ENCODE data around the gene PTGIS. TPM values are rescaled to one million over a fixed set of nuclear protein-coding genes. Genes with fewer than 3 reads are reported as not detected.
A peak's percentile ranks its signal among the peaks of the same experiment; 100 is the strongest.

The PTGIS gene
- total RNA-seq, 6 experiments from 2014 or later: 0.05 TPM; not detected in 5

- Mint-ChIP-seq H3K4me1 (ENCODE audit: low read depth) (peaks cover 42% of the 10 kb centered on the region), H3K27me3 (ENCODE audit: insufficient read depth) (peaks cover 23% of the 10 kb centered on the region), H3K36me3 (ENCODE audit: low read depth) (no peaks in the 10 kb centered on the region), H3K27ac (peak overlapping the region; percentile 53), H3K4me3 (no peak overlapping the region), H3K9me3 (no peaks in the 10 kb centered on the region)
- TF ChIP-seq, protein P1, sequence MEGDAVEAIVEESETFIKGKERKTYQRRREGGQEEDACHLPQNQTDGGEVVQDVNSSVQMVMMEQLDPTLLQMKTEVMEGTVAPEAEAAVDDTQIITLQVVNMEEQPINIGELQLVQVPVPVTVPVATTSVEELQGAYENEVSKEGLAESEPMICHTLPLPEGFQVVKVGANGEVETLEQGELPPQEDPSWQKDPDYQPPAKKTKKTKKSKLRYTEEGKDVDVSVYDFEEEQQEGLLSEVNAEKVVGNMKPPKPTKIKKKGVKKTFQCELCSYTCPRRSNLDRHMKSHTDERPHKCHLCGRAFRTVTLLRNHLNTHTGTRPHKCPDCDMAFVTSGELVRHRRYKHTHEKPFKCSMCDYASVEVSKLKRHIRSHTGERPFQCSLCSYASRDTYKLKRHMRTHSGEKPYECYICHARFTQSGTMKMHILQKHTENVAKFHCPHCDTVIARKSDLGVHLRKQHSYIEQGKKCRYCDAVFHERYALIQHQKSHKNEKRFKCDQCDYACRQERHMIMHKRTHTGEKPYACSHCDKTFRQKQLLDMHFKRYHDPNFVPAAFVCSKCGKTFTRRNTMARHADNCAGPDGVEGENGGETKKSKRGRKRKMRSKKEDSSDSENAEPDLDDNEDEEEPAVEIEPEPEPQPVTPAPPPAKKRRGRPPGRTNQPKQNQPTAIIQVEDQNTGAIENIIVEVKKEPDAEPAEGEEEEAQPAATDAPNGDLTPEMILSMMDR (IDR thresholded peaks at IDR 0.05): no peak
- DNase-seq: peak; percentile 36
Measured at GRCh38 chr20:49594143-49594930, 26.4 kb upstream of the PTGIS start.

GRCh38 chr20:49593466-49594142 lies 25.7 kb upstream of the PTGIS start:
- Mint-ChIP-seq H3K27me3 (ENCODE audit: insufficient read depth) (peaks cover 27% of the 10 kb centered on the region), H3K4me3 (no peak overlapping the region), H3K27ac (peak overlapping the region; percentile 53), H3K36me3 (ENCODE audit: low read depth) (no peaks in the 10 kb centered on the region), H3K9me3 (no peaks in the 10 kb centered on the region), H3K4me1 (ENCODE audit: low read depth) (peaks cover 46% of the 10 kb centered on the region)
- no peak for DNase-seq
- TF ChIP-seq, protein P1 (IDR thresholded peaks at IDR 0.05): no peak

DNA sequence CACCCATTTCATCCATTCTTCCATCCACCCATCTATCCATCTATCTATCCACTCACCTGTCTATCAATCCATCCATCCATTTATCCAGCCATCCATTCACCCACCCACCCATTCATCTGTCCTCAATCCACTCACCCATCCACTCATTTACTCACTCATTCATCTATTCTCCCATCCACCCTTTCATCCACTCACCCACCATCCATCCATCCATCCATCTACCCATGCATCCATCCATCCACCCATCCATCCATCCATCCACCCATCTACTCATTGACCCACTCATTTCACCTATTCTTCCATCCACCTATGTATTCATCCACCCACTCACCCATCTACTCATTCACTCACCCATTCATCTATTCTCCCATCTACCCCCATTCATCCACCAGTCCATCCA lies 24.2 kb upstream of the PTGIS start:
- DNase-seq: no peak
- H3K9me3 Mint-ChIP-seq: no peaks in the 10 kb centered on the region
- no peaks in the 10 kb centered on the region for H3K36me3 Mint-ChIP-seq (ENCODE audit: low read depth)
- H3K4me1 Mint-ChIP-seq (ENCODE audit: low read depth): peaks cover 59% of the 10 kb centered on the region
- H3K27me3 Mint-ChIP-seq (ENCODE audit: insufficient read depth): peaks cover 32% of the 10 kb centered on the region
- H3K4me3 Mint-ChIP-seq: no peak overlapping the region
- no peak overlapping the region for H3K27ac Mint-ChIP-seq
- TF ChIP-seq, protein P1 (IDR thresholded peaks at IDR 0.05): no peak

DNA sequence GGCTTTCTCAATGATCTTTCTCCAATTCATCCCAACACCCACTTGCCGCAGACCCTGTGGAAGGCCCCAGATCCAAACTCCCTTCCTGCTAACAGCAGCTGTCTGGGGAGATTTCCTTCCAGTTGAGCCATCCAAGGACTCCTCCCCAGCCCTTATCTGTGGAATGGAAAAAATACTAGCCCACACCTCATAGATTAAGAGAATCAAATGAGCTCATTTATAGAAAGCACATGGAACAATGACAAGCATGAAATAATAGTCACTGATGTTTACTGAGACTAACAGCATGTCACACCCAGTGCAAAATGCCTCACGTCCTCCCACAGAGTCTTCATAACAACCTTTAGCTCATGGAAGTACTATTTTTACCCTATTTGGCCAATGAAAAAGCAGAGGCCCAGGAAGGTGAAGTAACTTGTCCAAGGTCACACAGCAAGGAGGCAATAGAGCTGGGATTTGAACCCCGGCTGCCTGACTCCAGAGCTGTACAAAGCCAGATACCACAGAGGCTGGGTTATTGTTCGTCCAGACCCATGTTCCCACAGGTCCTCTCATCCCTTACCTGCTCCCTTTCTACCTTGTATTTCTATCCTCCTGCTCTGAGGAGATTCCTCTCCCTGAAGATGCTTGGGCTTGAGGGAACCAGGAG lies 23.4 kb upstream of the PTGIS start:
- Mint-ChIP-seq H3K4me3 (no peak overlapping the region), H3K4me1 (ENCODE audit: low read depth) (peaks cover 60% of the 10 kb centered on the region), H3K9me3 (no peaks in the 10 kb centered on the region), H3K27me3 (ENCODE audit: insufficient read depth) (peaks cover 34% of the 10 kb centered on the region), H3K27ac (no peak overlapping the region), H3K36me3 (ENCODE audit: low read depth) (no peaks in the 10 kb centered on the region)
- no peak for DNase-seq
- TF ChIP-seq, protein P1 (IDR thresholded peaks at IDR 0.05): no peak

GRCh38 chr20:49590163-49591017 lies 22.5 kb upstream of the PTGIS start:
- TF ChIP-seq, protein P1 (IDR thresholded peaks at IDR 0.05): no peak
- Mint-ChIP-seq H3K9me3 (no peaks in the 10 kb centered on the region), H3K4me3 (no peak overlapping the region), H3K27ac (no peak overlapping the region), H3K27me3 (ENCODE audit: insufficient read depth) (peaks cover 37% of the 10 kb centered on the region), H3K4me1 (ENCODE audit: low read depth) (peaks cover 57% of the 10 kb centered on the region), H3K36me3 (ENCODE audit: low read depth) (no peaks in the 10 kb centered on the region)
- DNase-seq: no peak

All from HFFc6 (cell line).